Central memory CD4-positive, alpha-beta T cell (primary cell): Measurements from ENCODE around the gene TIGD7.
A peak's percentile ranks its signal among the peaks of the same experiment; 100 is the strongest.

Experiments
- DNase-seq: peaks from one replicate; pipeline ENCODE4 v3.0.0; 2022
- total RNA-seq, 3 experiments: gene quantifications; one replicate each; lab custom pipeline; 2026; lab: John Stamatoyannopoulos, UW

Gene TIGD7, protein sequence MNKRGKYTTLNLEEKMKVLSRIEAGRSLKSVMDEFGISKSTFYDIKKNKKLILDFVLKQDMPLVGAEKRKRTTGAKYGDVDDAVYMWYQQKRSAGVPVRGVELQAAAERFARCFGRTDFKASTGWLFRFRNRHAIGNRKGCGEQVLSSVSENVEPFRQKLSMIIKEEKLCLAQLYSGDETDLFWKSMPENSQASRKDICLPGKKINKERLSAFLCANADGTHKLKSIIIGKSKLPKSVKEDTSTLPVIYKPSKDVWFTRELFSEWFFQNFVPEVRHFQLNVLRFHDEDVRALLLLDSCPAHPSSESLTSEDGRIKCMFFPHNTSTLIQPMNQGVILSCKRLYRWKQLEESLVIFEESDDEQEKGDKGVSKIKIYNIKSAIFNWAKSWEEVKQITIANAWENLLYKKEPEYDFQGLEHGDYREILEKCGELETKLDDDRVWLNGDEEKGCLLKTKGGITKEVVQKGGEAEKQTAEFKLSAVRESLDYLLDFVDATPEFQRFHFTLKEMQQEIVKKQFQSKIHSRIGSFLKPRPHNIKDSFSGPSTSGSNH
- 4.9 to 18.2 (median 5.6) reads per million in 3 experiments for total RNA-seq

DNA sequence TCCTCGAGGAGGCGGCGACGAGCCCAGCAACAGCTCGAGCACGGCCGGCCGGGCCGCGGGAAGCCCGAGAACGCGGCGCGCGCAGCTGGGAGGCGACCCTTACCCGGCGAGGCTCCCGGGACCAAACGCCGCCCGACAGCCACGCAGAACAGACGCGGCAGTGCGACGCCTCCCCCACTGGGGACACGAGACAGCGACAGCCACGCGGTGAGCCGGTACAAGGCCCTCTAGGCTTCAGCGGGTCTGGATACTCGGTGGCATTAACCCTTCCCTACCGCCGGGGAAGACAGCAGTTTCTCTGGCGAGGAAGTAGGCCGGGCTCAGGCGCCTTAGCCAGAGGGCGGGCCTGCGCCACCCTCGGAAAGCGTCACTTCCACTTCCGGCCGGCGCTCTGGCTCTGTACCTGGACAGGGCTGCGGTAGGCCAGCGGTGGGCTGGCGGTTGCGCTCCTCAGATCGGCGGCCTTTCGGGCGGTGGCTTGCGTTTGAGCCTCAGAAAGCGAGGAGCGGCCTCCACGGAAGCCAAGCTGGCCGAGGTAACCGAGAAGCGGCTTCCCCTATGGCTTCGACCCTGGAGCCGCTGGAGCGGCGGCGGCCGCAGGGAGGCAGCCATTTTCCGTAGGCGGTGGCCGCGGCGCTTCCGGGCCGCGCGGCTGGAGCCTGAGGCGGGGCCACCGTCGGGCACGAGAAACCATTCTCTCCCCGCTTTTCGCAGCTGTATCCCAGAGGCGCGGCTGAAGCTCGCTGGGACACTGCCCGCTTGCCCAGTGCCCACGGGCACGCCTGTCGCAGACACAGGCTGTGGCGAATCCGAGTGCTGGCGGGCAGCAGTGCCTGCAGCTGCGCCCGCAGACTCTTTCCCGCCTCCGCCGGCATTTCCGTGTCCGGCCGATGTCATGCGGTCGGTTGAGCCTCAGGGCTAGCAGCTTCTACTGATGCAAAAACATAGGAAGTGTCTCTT is at the start of gene TIGD7, which contains the start of gene ZNF75A:
Gene TIGD7, minus strand, starts transcription at position 322 of the 960 bp plus-strand sequence. CDS start 4,816 bp downstream, outside the sequence.
Gene ZNF75A, plus strand, starts transcription at position 389 of the 960 bp plus-strand sequence. CDS start 2,932 bp downstream, outside the sequence.
- peak; percentile 83 for DNase-seq

DNA sequence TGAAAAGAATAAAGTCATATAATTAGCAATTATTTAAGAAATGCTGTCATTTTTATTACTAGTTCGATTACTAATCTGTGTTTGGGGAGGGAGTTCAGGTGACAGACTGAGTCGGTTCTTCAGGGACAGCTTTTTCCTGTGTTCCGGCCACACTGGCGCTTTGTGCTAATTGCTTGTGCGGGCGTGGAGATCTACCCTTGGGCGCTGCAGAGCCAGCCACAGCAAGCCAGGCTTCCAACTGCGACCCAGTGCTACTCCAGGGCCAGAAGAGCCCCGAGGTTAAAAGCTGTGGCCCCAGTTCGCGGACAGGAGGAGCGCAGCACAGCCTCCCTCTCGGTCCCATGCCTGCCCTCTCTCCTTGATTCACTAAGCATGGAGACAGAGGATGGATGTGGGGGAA is 43.9 kb upstream of the TIGD7 start:
- no peak for DNase-seq

DNA sequence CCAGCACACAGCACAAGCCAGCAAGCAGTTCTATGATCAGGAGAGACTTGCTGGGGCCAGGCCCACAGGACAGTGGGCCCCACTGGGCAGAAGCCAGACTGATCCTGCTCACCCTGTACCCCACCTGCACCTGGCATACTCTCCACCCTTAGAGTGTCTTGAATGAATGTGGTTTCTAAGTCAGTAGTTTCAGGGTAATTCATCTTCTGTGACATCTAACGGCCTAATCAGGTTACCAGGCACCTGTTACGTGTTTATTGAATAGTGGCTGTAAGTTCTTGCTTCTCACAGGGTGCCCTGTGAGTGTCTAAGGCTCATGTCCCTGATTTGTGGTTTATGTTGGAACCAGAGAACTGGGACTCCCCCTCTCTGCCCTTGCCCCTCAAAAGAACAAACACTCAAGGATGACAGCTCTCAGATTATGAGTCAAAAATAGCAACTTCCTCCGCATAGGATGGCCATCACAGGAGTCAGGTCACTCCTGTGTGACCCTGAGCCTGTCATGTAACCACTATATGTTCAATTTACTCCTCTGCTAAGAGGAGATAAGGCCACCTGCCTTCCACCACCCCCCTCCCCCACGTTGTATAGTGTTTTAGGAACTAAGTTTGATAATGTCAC is 43.4 kb upstream of the TIGD7 start:
- no peak for DNase-seq

DNA sequence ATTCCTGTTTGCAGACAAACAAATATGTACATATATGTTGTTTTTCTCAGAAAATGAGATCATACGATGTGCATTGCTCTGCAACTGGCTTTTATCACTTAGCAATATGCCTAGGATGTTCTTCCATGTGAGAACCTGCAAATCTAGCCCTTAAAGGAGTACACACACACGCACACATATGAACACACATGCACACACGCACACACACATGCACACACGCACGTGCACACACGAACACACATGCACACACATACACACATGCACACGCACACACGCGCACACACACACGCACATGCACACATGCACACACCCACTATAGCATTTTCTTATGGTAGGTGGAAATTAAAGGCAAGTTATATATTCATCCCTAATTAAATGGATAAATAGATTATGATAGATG is 42.4 kb upstream of the TIGD7 start:
- no peak for DNase-seq

DNA sequence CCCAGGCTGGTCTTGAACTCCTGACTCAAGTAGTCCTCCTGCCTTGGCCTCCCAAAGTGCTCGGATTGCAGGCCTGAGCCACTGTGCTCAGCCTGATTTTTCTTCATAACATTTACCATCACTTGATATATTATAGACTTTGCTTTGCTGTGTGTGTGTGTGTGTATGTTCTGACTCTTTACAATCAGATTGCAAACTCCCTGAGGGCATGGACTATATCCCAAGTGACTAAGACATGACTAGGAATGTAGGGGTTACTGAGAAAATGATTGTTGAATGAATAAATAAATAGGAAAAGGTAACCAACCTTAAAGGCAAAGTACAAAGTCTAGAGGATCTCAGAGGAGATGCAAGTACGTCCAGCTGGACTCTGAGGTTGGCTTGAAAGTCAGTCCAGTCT is 40.8 kb upstream of the TIGD7 start:
- no peak for DNase-seq

DNA sequence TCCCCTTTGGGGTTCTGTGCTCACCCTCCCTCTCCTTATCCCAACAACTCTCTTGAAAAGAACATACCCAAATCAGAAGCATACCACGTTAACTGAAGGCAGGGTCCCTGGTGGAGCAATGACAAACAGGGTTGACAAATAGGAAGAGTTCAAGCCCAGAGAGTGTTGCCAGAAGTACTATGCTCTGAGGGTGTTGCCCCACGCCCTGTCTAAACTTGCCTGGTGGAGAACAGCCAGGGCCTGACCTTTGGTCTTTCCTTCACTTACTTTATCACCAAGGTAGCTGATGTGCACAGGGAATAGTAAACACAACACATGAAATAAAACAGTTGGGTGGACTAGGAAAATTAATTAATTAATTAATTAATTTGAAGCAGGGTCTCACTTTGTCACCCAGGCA is 23.4 kb upstream of the TIGD7 start:
- DNase-seq, result no peak

DNA sequence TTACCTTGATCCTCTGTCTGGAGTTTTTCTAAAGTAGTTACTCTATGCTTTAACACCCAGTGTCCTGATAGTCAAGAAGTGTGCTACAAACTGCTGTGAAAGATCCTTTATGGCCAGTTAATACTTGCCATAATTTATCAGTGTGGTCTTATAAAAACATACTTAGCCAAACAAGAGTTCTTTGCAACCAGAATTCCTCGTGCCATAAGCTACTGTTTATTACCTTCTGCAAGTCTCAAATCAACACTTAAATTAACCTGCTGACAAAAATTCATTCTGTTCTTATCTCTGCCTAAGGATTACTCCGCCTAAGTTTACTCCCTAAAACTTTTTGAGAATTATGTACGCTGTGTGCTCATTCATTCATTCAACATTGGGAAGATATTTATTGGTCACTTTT is 22.9 kb upstream of the TIGD7 start:
- DNase-seq, result no peak

DNA sequence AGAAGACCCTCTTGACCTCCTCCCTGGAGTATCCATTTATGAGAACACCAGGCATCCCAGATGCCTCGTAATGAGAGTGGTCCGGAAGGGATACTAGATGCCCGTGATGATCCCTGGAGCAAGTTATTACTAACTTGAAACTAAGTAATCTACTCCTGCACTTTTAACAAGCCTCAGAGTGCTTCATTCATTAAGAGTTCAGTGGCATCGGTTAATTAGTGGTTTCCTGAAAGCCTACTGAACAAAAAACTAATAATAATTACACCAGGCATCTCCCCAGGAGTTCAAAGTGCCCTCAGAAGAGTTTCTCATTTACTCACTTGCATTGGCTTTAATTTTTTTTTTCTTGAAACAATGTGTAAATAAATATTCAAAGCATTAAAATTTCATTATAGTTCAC is 22.3 kb upstream of the TIGD7 start:
- DNase-seq, result no peak

DNA sequence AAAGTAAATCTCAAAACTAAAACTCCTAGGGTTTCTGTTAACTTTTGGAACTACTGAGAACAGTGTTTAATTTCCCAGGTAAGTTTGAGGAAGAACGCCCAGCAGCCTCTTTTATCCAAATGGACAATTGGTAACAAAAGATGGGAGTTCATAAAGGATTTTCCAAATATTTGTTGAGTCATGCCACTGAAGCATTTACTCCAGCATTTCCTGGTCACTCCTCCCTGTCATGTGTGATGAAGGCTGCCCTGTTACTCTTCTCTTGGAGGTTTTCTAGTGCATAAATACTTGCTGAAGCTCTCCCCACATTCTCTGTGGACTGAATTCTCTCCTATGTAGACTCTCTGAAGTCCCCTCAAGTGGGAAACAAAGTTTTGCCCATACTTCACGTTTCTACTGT is 16.6 kb upstream of the TIGD7 start:
- no peak for DNase-seq

DNA sequence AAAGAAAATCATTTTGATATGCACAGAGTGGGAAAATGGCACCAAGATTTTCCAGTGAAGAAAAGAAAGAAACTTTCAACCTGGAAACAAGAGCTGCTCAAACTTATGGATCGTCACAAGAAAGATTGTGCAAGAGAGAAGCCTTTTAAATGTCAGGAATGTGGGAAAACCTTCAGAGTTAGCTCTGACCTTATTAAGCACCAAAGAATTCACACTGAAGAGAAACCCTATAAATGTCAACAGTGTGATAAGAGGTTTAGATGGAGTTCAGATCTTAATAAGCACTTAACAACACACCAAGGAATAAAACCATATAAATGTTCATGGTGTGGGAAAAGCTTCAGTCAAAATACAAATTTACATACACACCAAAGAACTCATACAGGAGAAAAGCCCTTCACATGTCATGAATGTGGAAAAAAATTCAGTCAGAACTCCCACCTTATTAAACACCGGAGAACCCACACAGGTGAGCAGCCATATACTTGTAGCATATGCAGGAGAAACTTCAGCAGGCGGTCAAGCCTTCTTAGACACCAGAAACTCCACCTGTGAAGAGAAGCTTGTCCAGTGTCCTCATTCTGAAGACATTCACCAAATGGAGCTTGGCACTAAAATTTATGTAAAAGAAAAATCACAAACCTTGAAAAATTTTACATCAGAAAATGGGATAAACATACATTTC is 12.2 kb upstream of the TIGD7 start:
- DNase-seq, result no peak

DNA sequence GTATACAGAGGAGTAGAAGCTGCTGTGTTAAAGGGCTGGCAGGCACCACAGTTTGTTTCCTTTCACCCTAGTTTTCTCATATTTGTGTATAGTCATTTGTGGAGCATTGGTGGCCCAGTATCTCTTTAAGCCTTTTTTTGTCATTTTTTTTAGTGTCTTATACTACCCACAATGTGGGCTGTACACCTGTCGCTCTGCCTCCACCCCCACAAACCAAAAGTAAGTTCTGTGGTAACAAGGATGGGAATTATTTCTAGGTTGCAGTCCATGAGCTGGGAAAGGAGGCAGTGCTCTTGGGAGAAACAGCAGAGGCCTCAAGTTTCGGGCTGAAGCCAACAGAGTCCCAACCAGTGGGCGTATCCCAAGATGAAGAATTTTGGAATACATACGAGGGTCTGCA is 6.3 kb upstream of the TIGD7 start:
- DNase-seq, result no peak

DNA sequence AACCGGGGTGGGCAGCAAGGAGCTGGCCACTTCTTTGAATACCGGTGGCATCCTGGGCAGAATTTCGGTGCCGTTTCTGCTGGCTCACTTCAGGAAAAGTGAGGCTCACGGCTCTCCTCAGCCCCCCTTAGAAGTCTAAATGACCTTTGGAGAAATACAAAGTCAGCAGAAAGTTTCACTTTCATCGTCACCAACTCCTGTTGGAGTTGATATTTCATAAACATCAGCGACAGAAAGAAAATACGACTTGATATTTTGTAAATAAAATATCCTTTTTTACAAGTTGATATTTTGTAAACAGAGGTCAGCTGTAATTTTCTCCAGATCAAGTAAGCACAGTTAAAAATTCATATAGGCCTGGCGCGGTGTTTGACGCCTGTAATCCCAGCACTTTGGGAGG is 848 bp upstream of the TIGD7 start:
- no peak for DNase-seq

DNA sequence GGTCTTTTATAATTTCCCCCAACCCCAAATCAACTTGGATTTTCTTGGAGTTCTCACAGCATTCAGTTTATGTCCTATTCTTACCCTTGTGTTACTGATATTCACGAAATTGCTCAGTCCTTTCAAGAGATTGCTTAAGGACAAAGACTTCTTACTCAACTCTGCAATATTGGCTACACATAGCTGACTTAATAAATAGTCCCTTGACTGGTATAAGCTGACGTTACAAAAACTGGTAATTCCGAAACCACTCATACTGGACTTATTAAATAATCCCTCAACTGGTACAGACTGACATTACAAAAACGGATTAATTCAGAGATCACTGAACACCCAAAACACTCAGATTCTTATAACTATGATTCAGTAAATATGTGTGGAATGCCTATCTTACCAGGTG is 860 bp downstream of the TIGD7 start:
- DNase-seq, result no peak

DNA sequence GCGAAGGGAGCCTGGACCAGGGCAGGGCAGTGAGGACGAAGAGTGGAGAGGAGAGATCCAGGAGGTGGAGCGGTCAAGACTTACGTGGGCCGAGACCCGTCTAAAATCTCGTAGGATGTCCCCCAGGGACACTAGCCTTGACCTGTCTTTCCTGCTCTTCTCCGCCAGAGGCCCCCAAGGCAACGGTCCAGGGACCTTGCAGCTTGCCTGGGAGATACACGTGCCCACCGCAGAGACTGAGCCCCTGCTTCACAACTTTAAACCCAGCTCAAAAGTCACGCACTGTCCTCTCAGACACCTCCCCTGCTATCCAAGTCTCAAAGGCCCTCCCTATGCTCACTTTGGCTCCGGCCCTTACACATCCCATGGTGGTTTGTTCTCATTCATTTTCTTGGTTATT is 9.4 kb downstream of the TIGD7 start:
- DNase-seq, result no peak

DNA sequence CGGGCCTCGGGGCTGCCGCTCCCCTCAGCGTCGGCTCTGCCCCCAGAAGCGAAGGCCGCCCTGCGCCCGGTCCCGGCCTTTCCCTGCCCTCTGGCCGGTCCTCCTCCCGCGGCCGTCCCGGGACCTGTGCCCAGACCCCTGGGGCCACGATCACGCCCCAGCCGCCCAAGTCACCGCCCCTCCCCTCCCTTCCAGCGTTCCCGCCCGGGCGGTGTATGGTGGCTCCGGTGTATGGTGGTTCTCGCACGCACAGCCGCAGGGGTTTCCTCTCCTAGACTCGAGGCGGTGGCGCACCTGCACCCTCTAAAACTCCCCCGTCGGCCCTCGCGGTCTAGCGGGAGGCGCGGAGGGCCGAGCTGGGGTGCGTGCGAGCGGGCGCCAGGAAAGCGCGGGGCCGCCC is 10.0 kb downstream of the TIGD7 start:
- no peak for DNase-seq

DNA sequence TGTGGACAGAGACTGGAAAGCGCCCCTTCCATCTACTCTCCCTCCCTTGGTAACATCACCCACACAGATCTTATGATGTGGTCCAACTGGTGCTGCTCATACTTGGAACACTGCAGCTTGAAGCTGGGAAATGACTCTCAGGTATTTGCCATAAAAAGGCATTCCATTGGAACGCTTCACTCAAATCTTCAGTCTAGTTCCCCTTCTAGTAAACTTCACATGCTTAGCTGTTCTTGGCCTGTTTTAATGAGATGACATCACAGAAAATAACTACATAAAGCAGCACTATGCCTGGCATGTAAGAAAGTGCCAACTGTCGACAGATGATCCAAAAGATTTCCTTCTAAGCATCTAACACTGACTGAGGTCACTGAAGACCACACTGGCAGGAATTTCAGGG is 12.6 kb downstream of the TIGD7 start:
- no peak for DNase-seq

DNA sequence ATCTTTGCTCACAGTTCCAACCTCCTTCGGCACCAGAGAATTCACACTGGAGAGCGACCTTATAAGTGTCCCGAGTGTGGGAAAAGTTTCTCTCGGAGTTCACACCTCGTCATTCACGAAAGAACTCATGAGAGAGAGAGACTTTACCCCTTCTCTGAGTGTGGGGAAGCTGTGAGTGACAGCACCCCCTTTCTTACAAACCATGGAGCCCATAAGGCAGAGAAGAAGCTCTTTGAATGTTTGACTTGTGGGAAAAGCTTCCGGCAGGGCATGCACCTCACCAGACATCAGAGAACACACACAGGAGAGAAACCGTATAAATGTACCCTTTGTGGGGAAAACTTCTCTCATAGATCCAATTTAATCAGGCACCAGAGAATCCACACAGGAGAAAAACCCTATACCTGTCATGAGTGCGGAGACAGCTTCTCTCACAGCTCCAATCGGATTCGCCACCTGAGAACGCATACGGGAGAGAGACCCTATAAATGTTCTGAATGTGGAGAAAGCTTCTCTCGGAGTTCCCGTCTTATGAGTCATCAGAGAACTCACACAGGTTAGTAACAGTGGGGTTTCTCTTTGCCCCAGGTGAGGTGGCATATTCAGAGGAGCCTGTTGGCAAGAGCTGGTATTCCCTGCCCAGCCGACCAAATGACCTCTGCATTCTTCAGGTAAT is 15.1 kb downstream of the TIGD7 start:
- DNase-seq, result no peak

DNA sequence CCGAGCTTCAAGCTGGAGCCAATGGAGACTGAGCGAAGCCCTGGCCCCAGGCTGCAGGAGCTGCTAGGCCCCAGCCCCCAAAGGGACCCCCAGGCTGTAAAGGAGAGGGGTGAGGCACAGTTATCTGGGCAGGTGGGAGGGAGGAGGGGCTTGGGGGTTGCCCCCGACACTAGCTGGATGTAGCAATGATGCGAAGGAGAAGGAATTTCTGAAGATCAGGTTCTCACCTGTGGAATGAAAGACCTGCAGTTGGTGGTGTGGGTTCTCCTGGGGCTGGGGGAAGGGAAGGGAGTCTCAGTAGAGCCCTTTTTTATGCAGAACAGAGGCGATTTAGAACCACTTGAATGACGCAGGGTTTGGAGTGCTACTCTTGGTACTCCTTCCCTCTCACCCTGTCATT is 20.1 kb downstream of the TIGD7 start:
- DNase-seq, result no peak

DNA sequence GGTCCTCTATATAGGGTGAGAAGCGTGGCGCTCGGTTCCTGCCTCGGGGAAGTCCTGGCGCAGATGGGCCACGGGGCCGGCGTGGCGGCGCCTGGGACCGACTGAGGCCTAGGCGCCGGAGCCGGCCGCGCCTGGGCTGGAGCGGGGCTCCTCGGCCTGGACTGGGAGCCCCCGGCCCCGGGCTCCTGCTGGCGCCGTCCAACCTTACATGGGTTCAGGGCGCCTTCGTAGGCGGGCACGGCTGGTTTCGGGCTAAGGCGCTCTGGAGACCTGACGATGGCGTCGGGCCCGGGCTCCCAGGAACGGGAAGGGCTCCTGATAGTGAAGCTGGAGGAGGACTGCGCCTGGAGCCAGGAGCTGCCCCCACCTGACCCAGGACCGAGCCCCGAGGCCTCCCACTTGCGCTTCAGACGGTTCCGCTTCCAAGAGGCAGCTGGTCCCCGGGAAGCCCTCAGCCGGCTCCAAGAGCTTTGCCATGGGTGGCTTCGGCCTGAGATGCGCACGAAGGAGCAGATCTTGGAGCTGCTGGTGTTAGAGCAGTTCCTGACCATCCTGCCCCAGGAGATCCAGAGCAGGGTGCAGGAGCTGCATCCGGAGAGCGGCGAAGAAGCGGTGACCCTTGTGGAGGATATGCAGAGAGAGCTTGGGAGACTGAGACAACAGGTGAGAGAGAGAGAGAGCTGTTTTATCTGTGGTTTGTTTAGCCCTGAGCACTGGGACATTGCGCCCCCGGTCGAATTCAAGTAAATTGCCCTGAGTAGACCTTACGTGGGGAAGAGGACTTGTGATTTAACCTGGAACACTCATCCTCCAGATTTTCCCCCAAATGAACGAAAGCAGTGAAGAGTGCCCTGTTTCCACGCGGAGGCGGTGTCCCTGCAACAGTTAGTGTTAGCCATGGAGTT is 21.4 kb downstream of the TIGD7 start:
- DNase-seq, result no peak

DNA sequence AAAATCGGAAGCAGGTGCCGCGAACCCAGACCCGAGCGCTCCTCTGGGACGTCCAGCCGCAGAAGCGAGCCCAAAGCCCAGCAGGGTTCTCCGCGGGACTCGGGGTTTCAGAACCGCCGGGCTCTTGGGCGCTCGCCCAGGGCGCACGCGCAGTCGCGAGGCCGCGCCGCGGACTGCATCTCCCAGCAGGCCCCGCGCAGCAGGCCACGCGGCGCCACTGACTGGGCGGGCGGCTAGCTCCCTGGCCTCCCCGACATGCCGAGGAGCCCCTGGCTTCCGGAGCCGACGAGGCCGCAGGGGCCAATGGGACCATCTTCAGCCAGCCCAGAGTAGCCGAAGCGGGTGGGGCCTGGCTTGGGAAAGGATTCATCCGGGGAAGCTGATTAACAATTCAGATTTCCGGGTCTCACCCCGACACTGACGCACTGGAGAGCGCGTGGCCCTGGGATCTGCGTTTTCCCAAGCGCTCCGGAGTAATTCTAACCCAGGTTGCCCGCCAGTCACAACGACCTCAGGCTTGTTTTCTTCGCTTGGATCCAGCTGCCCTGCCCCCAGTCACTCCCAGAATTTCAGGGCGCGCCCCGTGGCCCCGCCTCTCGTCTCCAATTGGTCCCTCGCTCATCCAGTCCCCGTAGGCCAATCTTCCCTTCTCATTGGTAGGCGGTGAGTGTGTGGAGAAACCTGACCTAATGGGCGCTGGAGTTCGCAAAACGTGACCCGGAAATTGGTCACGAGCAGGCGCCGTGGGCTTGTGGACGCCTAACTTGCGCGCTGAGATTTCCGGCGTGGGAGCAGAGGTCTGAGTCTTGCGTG is 22.3 kb downstream of the TIGD7 start, which contains the start of gene ZNF263:
Gene ZNF263, plus strand, starts transcription at position 762 of the 813 bp plus-strand sequence. CDS start 328 bp downstream, outside the sequence.
- peak; percentile 95 for DNase-seq
